CD1c-positive myeloid dendritic cell (primary cell): Measurements from ENCODE around the gene VIPAS39.
"Not testable (repeated sequence)": the region's sequence is repeated elsewhere in the genome, so short reads cannot be mapped to it uniquely, and the experiment has no call there.

ENCODE experiments used
- DNase-seq: peaks from one replicate; pipeline ENCODE4 v3.0.0-alpha.2; 2016; ENCODE audit errors: extremely low spot score

The VIPAS39 gene

GRCh38 chr14:77470224-77470870, 12.9 kb upstream of the VIPAS39 start:
- DNase-seq, result no peak

GRCh38 chr14:77469539-77469938, 12.1 kb upstream of the VIPAS39 start:
- DNase-seq, result no peak

GRCh38 chr14:77469067-77469505, 11.7 kb upstream of the VIPAS39 start:
- DNase-seq, result no peak

GRCh38 chr14:77467801-77468200, 10.4 kb upstream of the VIPAS39 start:
- DNase-seq, result no peak

GRCh38 chr14:77459072-77459723, 1.8 kb upstream of the VIPAS39 start:
- peak; percentile 73 for DNase-seq

- DNase-seq, result peak; percentile 23
These were observed 999 bp upstream of the VIPAS39 start for GRCh38 chr14:77458249-77458950.

GRCh38 chr14:77457115-77457521, 283 bp downstream of the VIPAS39 start:
- no peak for DNase-seq

GRCh38 chr14:77455966-77456640, 1.3 kb downstream of the VIPAS39 start:
- DNase-seq, result no peak

GRCh38 chr14:77442196-77442595, 15.2 kb downstream of the VIPAS39 start:
- DNase-seq, result no peak

- DNase-seq, result no peak
These were observed 17.5 kb downstream of the VIPAS39 start for GRCh38 chr14:77439861-77440260.

GRCh38 chr14:77438596-77438995, 18.8 kb downstream of the VIPAS39 start:
- no peak for DNase-seq

- no peak for DNase-seq
These were observed 21.4 kb downstream of the VIPAS39 start for GRCh38 chr14:77436042-77436441.

- no peak for DNase-seq
These were observed 31.0 kb downstream of the VIPAS39 start for GRCh38 chr14:77426396-77426795.

- DNase-seq, result no peak
These were observed 32.5 kb downstream of the VIPAS39 start for GRCh38 chr14:77424862-77425261.

- no peak for DNase-seq
These were observed 34.0 kb downstream of the VIPAS39 start, which contains the start of gene NOXRED1 for GRCh38 chr14:77423423-77423822. Gene NOXRED1, minus strand, starts transcription at chr14:77423523. Its CDS starts 634 bp downstream, at chr14:77422889.

- DNase-seq, result no peak
These were observed 36.2 kb downstream of the VIPAS39 start for GRCh38 chr14:77421201-77421600.

- DNase-seq, result no peak
These were observed 40.6 kb downstream of the VIPAS39 start for GRCh38 chr14:77416836-77417235.

GRCh38 chr14:77416098-77416497, 41.3 kb downstream of the VIPAS39 start:
- not testable (repeated sequence) for DNase-seq

GRCh38 chr14:77415403-77416030, 41.9 kb downstream of the VIPAS39 start:
- not testable (repeated sequence) for DNase-seq

- no peak for DNase-seq
These were observed 48.3 kb downstream of the VIPAS39 start for GRCh38 chr14:77409131-77409533.

GRCh38 chr14:77407158-77407557, 50.2 kb downstream of the VIPAS39 start:
- DNase-seq, result peak; percentile 55

GRCh38 chr14:77406718-77407117, 50.7 kb downstream of the VIPAS39 start:
- DNase-seq, result peak; percentile 7
